Measurements from ENCODE around the gene SLC4A5. TPM values are rescaled to one million over a fixed set of nuclear protein-coding genes. Genes with fewer than 3 reads are reported as not detected.

SLC4A5 gene
- total and polyA plus RNA-seq, 2 of the 8 experiments (the other 6 are each of a cell fraction or from before 2014, with no cell fraction given), result 0.42 to 0.52 TPM

GRCh38 chr2:74264281-74264680 lies 78.9 kb downstream of the SLC4A5 start (continued):
- TF ChIP-seq, protein P1, sequence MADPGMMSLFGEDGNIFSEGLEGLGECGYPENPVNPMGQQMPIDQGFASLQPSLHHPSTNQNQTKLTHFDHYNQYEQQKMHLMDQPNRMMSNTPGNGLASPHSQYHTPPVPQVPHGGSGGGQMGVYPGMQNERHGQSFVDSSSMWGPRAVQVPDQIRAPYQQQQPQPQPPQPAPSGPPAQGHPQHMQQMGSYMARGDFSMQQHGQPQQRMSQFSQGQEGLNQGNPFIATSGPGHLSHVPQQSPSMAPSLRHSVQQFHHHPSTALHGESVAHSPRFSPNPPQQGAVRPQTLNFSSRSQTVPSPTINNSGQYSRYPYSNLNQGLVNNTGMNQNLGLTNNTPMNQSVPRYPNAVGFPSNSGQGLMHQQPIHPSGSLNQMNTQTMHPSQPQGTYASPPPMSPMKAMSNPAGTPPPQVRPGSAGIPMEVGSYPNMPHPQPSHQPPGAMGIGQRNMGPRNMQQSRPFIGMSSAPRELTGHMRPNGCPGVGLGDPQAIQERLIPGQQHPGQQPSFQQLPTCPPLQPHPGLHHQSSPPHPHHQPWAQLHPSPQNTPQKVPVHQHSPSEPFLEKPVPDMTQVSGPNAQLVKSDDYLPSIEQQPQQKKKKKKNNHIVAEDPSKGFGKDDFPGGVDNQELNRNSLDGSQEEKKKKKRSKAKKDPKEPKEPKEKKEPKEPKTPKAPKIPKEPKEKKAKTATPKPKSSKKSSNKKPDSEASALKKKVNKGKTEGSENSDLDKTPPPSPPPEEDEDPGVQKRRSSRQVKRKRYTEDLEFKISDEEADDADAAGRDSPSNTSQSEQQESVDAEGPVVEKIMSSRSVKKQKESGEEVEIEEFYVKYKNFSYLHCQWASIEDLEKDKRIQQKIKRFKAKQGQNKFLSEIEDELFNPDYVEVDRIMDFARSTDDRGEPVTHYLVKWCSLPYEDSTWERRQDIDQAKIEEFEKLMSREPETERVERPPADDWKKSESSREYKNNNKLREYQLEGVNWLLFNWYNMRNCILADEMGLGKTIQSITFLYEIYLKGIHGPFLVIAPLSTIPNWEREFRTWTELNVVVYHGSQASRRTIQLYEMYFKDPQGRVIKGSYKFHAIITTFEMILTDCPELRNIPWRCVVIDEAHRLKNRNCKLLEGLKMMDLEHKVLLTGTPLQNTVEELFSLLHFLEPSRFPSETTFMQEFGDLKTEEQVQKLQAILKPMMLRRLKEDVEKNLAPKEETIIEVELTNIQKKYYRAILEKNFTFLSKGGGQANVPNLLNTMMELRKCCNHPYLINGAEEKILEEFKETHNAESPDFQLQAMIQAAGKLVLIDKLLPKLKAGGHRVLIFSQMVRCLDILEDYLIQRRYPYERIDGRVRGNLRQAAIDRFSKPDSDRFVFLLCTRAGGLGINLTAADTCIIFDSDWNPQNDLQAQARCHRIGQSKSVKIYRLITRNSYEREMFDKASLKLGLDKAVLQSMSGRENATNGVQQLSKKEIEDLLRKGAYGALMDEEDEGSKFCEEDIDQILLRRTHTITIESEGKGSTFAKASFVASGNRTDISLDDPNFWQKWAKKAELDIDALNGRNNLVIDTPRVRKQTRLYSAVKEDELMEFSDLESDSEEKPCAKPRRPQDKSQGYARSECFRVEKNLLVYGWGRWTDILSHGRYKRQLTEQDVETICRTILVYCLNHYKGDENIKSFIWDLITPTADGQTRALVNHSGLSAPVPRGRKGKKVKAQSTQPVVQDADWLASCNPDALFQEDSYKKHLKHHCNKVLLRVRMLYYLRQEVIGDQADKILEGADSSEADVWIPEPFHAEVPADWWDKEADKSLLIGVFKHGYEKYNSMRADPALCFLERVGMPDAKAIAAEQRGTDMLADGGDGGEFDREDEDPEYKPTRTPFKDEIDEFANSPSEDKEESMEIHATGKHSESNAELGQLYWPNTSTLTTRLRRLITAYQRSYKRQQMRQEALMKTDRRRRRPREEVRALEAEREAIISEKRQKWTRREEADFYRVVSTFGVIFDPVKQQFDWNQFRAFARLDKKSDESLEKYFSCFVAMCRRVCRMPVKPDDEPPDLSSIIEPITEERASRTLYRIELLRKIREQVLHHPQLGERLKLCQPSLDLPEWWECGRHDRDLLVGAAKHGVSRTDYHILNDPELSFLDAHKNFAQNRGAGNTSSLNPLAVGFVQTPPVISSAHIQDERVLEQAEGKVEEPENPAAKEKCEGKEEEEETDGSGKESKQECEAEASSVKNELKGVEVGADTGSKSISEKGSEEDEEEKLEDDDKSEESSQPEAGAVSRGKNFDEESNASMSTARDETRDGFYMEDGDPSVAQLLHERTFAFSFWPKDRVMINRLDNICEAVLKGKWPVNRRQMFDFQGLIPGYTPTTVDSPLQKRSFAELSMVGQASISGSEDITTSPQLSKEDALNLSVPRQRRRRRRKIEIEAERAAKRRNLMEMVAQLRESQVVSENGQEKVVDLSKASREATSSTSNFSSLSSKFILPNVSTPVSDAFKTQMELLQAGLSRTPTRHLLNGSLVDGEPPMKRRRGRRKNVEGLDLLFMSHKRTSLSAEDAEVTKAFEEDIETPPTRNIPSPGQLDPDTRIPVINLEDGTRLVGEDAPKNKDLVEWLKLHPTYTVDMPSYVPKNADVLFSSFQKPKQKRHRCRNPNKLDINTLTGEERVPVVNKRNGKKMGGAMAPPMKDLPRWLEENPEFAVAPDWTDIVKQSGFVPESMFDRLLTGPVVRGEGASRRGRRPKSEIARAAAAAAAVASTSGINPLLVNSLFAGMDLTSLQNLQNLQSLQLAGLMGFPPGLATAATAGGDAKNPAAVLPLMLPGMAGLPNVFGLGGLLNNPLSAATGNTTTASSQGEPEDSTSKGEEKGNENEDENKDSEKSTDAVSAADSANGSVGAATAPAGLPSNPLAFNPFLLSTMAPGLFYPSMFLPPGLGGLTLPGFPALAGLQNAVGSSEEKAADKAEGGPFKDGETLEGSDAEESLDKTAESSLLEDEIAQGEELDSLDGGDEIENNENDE (IDR thresholded peaks at IDR 0.05; ENCODE audit: insufficient replicate concordance, low read length), result no peak
- no peak for TF ChIP-seq SP1 (IDR thresholded peaks at IDR 0.05; ENCODE audit: low read depth, low read length)
- TF ChIP-seq SAP30 (IDR thresholded peaks at IDR 0.05; ENCODE audit: insufficient read depth, insufficient replicate concordance, low read length), result no peak
- no peak for TF ChIP-seq CREB1 (IDR thresholded peaks at IDR 0.05)
- no peak for TF ChIP-seq JUN (IDR thresholded peaks at IDR 0.05; ENCODE audit: low read depth, low read length)

All from H1 (cell line).